Left colon (tissue), 2 donors: ENCODE measurements around the gene AMT. TPM values are rescaled to one million over a fixed set of nuclear protein-coding genes. Genes with fewer than 3 reads are reported as not detected.
A peak's percentile ranks its signal among the peaks of the same experiment; 100 is the strongest.
"Not testable (repeated sequence)": the region's sequence is repeated elsewhere in the genome, so short reads cannot be mapped to it uniquely, and the experiment has no call there.

Experiments used
- ATAC-seq: fragments of 200-7000 bp; cut with Tn5 transposase; one replicate; pipeline ENCODE4 v1.9.1; 2020; ENCODE audit warnings: mild to moderate bottlenecking, moderate library complexity
- DNase-seq, 2 donors: peaks; one replicate each; pipeline ENCODE4 v3.0.0-alpha.2; 2020
- intact Hi-C, 2 donors: fragments of 100-400 bp; cut with DNase I in 1 of 2; cut with micrococcal nuclease in 1 of 2; formaldehyde crosslinking; loops; one replicate each; pipeline versions ENCODE4 v1.11.2 to v1.14.0; 2022; cut with DNase I, micrococcal nuclease
- total RNA-seq, 2 donors: library from RNA; stranded (reverse); fragmentation: NEBNext Ultra II Directional; extraction: Animal tissue kit (Norgen Biotek cat#: 25700); gene quantifications; one replicate each; pipeline ENCODE4 v1.2.1, GENCODE V29; 2021
- donor health status: DM: no; HTN: no; CAD: no.
- donor health status: DM: yes; HTN: yes; CAD: no.

The AMT gene
- total RNA-seq, 2 donors from 2014 or later, result 21.5 to 24.7 TPM

DNA sequence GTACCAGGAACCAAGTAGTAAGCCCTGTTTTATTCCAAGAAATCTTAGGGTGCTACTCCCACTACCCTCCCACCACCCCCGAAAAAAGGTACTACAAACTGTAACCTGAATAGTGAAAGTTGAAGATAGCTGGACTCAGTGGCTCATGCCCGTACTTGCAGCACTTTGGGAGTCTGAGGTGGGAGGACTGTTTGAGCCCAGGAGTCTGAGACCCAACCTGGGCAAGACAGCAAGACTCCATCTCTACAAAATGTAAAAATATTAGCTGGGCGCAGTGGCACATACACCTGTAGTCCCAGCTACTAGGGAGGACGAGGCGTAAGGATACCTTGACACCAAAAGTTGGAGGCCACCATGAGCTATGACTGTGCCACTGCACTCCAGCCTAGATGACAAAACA, 18.4 kb downstream of the AMT start:
- intact Hi-C loops, result loop anchor here in 1 of 2 donors (5.0 kb wide), 1 partner anchor 42 kb away; no protein-coding TSS in a partner anchor
- ATAC-seq (no peak), DNase-seq (no peak)

DNA sequence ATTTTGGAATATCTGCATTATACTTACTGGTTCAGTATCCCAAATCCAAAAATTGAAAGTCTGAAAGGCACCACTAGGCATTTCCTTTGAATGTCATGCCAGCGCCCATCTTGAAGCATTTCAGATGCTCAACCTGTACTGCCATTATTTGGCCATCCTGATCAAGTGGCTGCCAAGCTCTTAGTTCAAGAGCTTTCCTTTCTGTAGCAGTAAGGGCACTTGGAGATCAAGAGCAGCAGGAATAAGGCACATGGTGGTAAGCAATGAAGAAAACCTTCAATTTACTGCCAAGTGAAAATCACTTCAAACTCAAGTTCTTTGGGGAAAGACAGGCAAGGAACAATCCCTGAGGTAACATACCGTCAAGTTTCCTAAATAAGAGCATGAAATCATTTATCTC, 20.5 kb downstream of the AMT start:
- DNase-seq (no peak), ATAC-seq (no peak)
- intact Hi-C loops, result loop anchor here in 1 of 2 donors (5.0 kb wide), 1 partner anchor 39 kb away; no protein-coding TSS in a partner anchor

DNA sequence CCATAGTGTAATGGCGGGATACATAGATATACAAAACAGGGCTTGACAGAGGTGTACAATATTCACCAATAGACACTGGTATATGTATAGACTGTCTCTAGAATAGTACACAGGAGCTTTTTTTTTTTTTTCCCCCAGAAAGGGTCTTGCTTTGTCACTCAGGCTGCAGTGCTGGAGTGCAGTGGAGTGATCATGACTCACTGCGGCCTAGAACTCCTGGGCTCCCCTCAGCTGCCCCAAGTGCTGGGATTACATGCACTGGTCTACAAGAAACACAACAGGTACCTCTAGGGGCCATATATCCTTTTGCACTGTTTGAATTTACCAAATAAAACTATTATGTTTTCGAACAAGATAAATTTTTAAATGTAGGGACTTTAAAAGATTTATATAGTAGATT, 22.8 kb downstream of the AMT start:
- ATAC-seq (no peak), DNase-seq (no peak)
- intact Hi-C loops, result no loop called here

- no peak for DNase-seq
- intact Hi-C loops, result no loop called here
- peak; percentile 53 for ATAC-seq
These were observed 24.8 kb downstream of the AMT start for GRCh38 chr3:49397470-49397869.

DNA sequence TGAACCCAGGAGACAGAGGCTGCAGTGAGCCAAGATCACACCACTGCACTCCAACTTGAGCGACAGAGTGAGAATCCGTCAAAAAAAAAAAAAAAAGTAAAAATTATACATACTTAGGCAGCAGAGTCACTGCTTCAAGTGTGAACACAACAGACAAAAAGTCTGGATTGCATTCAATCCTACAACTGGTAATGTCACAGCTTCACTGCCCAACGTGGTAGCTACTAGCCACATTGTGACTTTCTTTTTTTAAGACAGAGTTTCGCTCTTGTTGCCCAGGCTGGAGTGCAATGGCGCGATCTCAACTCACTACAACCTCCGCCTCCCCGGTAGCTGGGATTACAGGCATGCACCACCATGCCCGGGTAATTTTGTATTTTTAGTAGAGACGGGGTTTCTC, 31.0 kb downstream of the AMT start:
- intact Hi-C loops, ATAC-seq, DNase-seq: not testable (repeated sequence)

- intact Hi-C loops, result no loop called here
- ATAC-seq, result no peak
- no peak for DNase-seq
These were observed 33.0 kb downstream of the AMT start for GRCh38 chr3:49389297-49389696.

DNA sequence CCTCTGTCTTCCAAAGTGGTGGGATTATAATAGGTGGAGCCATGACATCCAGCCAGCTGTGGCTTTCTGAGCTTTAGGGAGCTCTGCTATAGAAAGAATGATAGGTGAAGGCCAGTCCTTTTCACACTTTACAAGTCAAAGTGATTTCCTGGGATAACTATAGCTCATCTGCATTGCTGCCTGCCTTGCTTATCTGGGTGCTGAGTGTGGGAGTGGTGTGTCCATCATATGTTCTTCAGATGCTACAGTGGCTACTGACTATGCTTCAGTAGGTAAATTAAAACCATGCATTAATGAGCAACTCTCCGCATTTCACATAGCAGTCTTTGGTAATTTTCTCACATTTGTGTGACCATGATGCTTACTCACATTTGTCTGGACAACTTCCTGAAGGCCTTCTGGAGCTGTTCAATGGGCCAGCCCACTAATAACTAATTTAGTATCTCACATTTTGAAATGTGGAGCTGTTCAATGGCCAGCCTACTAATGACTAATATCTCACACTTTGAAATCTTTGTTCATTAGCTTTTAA, 33.9 kb downstream of the AMT start:
- intact Hi-C loops, result no loop called here
- DNase-seq (no peak), ATAC-seq (no peak)

DNA sequence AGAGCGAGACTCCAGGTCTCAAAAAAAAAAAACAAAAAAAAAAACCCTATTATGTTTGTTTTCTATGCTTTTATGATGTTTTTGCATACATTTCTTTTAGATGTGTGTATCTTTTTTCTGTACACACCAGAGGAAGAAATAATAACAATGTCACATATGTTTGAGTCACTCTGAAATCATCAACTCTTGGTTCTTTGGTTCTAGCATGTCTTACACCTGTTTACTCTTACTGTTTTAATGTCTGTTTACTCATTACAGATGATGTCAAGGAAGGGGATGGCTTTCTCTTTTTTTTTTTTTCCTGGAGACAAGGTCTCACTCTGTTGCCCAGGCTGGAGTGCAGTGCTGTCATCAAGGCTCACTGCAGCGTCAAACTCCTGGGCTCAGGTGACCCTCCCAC, 34.6 kb downstream of the AMT start:
- DNase-seq (no peak), ATAC-seq (no peak)
- intact Hi-C loops, result no loop called here

- DNase-seq (no peak), ATAC-seq (no peak)
- intact Hi-C loops, result no loop called here
These were observed 36.1 kb downstream of the AMT start for GRCh38 chr3:49386056-49386756.

- no peak for ATAC-seq
- intact Hi-C loops, result no loop called here
These were observed 36.7 kb downstream of the AMT start for GRCh38 chr3:49385617-49386016.

DNA sequence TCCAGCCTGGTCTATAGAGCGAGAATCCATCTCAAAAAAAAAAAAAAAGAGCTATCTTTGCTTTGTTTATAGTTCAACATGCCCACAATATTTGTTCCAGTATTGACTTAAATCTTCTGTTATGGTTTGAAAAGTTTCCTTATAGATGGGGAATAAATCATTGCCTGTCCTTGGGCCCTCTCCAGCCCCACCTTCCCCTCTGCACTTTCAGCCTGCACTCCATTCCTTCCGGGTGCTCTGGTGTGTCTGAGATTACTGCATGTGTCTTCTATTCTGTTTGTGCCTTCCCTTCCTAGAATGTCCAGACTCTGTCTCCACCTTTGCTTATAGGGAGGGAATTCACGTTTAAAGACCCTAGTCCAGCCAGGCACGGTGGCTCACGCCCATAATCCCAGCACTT, 38.9 kb downstream of the AMT start:
- peak; percentile 96 for ATAC-seq
- DNase-seq, result peak; percentile 44 to 46
- intact Hi-C loops, result no loop called here

More at GRCh38 chr3:49385617-49386016, 36.7 kb downstream of the AMT start:
- DNase-seq, result no peak

DNA sequence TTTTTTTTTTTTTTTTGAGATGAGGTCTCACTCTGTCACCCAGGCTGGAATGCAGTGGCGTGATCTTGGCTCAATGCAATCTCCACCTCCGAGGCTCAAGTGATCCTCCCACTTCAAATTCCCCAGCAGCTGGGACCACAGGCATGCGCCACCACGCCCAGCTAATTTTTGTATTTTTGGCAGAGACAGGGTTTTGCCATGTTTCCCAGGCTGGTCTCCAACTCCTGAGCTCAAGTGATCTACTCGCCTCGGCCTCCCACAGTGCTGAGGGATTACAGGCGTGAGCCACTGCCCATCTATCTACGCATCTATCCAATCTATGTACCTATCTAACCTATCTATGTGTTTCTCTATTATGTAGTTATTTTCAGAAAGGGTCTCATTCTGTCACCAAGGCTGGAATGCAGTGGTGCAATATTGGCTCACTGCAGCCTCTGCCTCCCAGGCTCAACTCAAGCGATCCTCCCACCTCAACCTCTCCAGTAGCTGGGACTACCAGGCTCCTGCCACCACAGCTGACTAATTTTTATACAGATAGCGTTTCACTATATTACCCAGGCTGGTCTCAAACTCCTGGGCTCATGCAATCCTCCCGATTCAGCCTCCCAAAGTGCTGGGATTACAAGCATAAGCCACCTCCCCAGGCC, 43.9 kb downstream of the AMT start:
- intact Hi-C loops, result no loop called here
- DNase-seq, result no peak
- ATAC-seq, result no peak

- ATAC-seq, result no peak
- intact Hi-C loops, result no loop called here
- DNase-seq, result no peak
These were observed 44.8 kb downstream of the AMT start for GRCh38 chr3:49377483-49377882.

DNA sequence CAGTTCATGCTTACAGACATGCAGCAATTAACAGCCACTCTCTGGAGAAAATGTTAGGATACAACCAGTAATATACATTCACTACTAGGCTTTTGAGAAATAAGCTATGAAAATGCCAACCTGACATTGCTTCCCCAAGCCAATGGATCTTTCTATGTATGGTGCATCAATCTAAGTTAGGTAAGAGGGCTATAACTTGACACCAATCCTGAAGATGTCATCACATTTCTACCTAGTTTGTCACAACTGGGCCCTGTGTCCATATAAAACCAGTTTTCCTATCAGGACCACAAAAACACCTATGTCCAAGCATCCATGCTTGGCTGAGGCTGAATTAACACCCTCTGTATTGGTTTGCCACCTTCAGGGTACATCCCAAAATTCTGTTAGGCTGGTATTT, 50.3 kb downstream of the AMT start:
- DNase-seq (no peak), ATAC-seq (no peak)
- intact Hi-C loops, result no loop called here

GRCh38 chr3:49370585-49371290, 51.5 kb downstream of the AMT start:
- intact Hi-C loops, result no loop called here
- no peak for ATAC-seq

More at GRCh38 chr3:49370585-49371290, 51.5 kb downstream of the AMT start:
- no peak for DNase-seq

Other genes with a start within 250 kb of the AMT start
- 1 to 10 TPM; 4.7 to 4.8 TPM for gene C3orf62, start 145.2 kb downstream of the AMT start, total RNA-seq
- gene USP4, start 82.4 kb downstream of the AMT start, total RNA-seq, result 10 to 100 TPM; 48.5 to 55.3 TPM
- 100 to 1,000 TPM; 128 to 146 TPM for gene GPX1, start 64.1 kb downstream of the AMT start, total RNA-seq
- 100 to 1,000 TPM; 466 to 477 TPM for gene RHOA, start 10.5 kb downstream of the AMT start, total RNA-seq
- 10 to 100 TPM; 39.5 to 41.7 TPM for gene TCTA, start 10.1 kb downstream of the AMT start, total RNA-seq
- 10 to 100 TPM in 1 of 2 donors, 1 to 10 TPM in 1; 9.6 to 11.9 TPM for gene NICN1, start 6.9 kb upstream of the AMT start, total RNA-seq
- 100 to 1,000 TPM in 1 of 2 donors, 10 to 100 TPM in 1; 88.3 to 107 TPM for gene DAG1, start 47.8 kb upstream of the AMT start, total RNA-seq
- under 1 TPM; 0.24 to 0.25 TPM for gene BSN, start 132.0 kb upstream of the AMT start, total RNA-seq